ENCODE results near the gene STOM.

GRCh38 chr9:121371495-121372061, 1.5 kb upstream of the STOM start:
- TF ChIP-seq CTCF (tag by site-specific recombination; IDR thresholded peaks at IDR 0.05) (no peak), TCF7L2 (IDR thresholded peaks at IDR 0.05; ENCODE audit: borderline replicate concordance, low read depth, low read length) (no peak)
